Bronchial epithelial cell (primary cell): Measurements from ENCODE around the gene ARL16. TPM values are rescaled to one million over a fixed set of nuclear protein-coding genes. Genes with fewer than 3 reads are reported as not detected.

Source experiments
- DNase-seq: peaks from one replicate; pipeline ENCODE4 v3.0.0-alpha.2; 2010; ENCODE audit warnings: low read depth
- FAIRE-seq: peaks from 2 replicates; lab custom pipeline; 2011; peaks lifted over from hg19 to GRCh38; lab: Jason Lieb, UNC
- H3K27me3 ChIP-seq: 2 replicates; pipeline ENCODE4 v1.5.1; 2011; ENCODE audit warnings: low read length; ENCODE audit not compliant: control insufficient read depth, insufficient read depth
- H3K36me3 ChIP-seq: 2 replicates; pipeline ENCODE4 v1.5.1; 2011; ENCODE audit warnings: low read length; ENCODE audit not compliant: control insufficient read depth, insufficient read depth
- H3K4me3 ChIP-seq: 2 replicates; pipeline ENCODE4 v1.5.1; 2011; ENCODE audit warnings: mild to moderate bottlenecking, low read depth, low read length, control low read depth
- total RNA-seq: library from RNA; depleted of rRNA; stranded (reverse); fragments of >200 nt; gene quantifications from 2 replicates; pipeline ENCODE4 v1.2.1, GENCODE V29; 2014
- TF ChIP-seq, protein P1 (sequence below): IDR thresholded peaks from 2 replicates; pipeline ENCODE4 v1.5.1; 2011; ENCODE audit warnings: mild to moderate bottlenecking, moderate library complexity, low read length, control low read depth, inconsistent platforms; ENCODE audit not compliant: insufficient read depth, severe bottlenecking

ARL16 gene
- total RNA-seq, 1 donor from 2014 or later: 25.8 TPM

DNA sequence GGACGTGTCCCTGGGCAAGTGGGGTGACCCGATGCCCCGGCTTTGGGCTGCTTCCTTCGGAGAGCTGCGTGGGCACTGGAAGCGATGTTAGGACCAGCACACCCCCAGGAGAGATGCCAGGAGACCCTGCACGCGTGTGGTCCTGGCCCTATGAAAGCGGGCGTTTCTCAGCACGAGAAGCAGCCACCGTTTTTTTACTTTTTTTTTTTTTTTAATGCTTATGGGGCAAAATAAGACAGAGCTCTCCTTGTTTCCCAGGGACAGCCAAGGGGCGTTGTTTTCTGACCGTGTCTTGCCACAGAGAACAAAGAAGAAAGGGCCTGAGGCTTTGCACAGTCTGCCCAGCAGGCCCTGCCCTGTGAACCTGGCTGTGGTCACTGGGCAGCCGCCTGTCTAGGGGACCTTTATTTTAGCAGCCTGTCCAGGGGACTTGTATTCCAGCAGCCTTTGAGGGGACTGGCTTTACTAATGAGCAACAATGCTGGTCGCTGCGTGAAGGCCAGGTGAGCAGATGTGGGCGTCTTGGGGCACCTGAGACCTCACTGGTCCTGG lies 29.5 kb upstream of the ARL16 start:
- Histone ChIP-seq H3K4me3 (peak overlapping the region; percentile 62), H3K27me3 (no peaks in the 10 kb centered on the region), H3K36me3 (peaks cover 7% of the 10 kb centered on the region)
- TF ChIP-seq, protein P1, sequence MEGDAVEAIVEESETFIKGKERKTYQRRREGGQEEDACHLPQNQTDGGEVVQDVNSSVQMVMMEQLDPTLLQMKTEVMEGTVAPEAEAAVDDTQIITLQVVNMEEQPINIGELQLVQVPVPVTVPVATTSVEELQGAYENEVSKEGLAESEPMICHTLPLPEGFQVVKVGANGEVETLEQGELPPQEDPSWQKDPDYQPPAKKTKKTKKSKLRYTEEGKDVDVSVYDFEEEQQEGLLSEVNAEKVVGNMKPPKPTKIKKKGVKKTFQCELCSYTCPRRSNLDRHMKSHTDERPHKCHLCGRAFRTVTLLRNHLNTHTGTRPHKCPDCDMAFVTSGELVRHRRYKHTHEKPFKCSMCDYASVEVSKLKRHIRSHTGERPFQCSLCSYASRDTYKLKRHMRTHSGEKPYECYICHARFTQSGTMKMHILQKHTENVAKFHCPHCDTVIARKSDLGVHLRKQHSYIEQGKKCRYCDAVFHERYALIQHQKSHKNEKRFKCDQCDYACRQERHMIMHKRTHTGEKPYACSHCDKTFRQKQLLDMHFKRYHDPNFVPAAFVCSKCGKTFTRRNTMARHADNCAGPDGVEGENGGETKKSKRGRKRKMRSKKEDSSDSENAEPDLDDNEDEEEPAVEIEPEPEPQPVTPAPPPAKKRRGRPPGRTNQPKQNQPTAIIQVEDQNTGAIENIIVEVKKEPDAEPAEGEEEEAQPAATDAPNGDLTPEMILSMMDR: no peak
- DNase-seq (no peak), FAIRE-seq (no peak)

DNA sequence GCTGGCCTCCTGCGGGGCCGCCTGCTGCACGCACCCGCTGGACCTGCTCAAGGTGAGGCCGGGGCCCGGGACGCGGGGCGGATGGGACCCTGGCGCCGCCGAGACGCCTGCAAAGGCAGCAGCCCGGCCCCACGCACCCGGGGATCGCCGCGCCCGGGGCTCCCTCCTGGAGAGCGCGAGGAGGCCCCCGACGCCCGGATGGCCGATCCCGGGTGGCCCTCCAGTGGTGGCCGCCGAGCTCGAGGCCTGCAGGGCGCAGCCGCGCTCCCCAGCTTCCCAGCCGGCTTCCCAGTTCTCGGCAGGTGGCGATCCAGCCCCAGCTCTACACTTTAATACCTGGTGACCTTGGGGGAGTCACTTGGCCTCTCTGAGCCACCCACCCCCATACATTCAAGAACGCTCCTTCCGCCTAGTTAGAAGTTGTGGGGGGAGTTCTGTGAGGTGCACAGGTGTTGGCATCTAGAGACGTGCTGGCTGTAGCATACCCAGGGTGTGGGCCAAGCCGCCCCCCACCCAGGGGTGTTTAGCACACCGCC lies 28.9 kb upstream of the ARL16 start:
- DNase-seq (no peak), FAIRE-seq (no peak)
- peaks cover 11% of the 10 kb centered on the region for H3K36me3 ChIP-seq
- TF ChIP-seq, protein P1: peak; percentile 37
- peak overlapping the region; percentile 62 for H3K4me3 ChIP-seq
- H3K27me3 ChIP-seq: no peaks in the 10 kb centered on the region

DNA sequence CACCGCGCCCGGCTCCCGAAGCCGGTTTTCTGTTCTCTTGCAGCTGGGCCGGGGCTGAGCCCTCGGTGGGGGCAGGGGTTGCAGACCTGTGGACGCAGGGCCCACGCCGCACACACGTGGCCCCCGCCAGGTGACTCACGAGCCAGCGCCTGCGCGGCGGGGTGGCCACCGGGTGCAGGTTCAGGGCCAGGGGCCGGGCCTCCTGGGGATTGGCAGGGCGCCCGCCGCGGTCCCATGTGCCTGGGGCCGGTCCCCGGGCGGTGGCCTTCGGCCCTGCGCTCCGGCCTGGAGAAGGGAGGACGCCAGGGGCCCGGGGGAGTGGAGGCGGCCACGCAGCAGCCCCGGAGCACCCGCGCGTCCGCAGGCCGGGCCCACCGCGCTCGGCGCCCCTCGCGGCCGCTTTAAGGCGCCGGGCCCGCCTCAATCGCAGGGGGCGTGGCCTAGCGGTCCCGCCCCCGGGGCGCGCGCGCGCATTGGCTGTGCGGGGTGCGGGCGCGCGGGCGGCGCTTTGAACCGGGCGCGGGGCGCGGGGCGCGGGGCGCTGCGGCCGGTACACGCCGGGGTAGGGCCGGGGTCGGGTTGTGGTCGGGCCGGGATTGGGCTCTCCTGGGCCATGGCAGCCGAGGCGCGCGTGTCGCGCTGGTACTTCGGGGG lies 28.3 kb upstream of the ARL16 start, which contains the start of gene SLC25A10:
Gene SLC25A10, plus strand, starts transcription at position 471 of the 654 bp plus-strand sequence. Its CDS starts 143 bp downstream, at position 614.
- Histone ChIP-seq H3K27me3 (no peaks in the 10 kb centered on the region), H3K36me3 (peaks cover 10% of the 10 kb centered on the region), H3K4me3 (peak within 1 kb of the TSS; percentile 62)
- no peak for FAIRE-seq
- DNase-seq: peak; percentile 67
- TF ChIP-seq, protein P1: no peak

DNA sequence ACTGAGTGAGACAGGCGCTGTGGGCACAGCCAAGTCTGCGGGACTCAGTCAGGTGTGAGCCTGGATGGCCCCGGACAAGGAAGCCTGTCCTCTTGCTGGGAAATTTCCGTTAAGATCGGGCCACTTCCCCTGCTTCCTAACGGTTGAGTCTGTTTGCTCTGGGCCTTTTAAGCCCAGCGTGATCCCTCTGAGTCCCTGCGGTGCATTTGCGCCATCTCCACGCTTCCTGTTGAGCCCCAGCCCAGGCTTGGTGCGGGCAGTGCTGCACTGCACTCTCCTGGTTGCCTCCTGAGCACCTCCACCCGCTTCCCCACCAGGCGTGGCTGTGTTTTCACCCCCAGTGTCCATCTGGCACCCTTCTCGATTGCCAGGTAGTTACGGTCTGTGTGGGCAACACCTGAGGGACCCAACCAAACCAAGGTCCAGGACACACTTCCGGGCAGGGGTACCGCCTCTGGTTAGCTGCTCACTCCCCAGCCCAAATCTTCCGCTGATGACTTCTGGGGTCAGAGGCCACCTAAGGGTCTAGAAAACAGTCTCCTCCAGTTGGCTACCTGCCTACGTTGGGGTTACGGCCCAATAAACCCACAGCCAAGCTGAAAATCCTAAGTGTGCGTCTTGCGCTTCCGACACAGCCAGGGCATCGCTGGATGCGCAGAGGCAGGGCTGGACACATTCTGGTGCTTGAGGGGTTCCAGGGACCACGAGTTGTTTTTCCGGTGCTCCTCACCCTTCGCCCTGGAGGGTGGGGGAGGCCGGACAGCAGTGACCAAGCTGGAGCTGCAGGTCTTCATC lies 27.1 kb upstream of the ARL16 start:
- FAIRE-seq: no peak
- H3K27me3 ChIP-seq: no peaks in the 10 kb centered on the region
- H3K36me3 ChIP-seq: peaks cover 15% of the 10 kb centered on the region
- no peak overlapping the region for H3K4me3 ChIP-seq
- no peak for DNase-seq
- TF ChIP-seq, protein P1: no peak

DNA sequence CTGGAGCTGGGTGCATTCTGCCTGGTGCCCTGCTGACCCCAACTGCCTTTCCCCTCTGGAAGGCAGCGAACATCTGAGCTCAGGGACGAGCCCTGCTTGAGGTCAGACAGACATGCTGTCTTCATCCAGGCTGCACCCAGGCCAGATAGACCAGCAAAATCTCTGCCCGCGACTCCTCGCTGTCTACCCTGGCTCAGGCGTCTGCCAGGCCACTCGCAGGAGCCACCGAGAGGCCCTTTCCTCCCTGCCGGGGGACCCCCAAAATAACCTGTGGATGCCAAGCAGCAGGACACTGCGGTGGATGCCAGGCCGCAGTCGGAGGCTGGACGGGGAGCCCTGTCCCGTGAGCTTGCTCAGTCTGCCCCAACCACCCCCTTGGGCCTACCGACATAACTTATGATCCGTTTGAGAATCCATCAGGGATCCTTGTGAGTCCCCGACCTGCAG lies 25.2 kb upstream of the ARL16 start:
- H3K4me3 ChIP-seq: no peak overlapping the region
- H3K36me3 ChIP-seq: peaks cover 20% of the 10 kb centered on the region
- FAIRE-seq (no peak), DNase-seq (no peak)
- TF ChIP-seq, protein P1: no peak
- no peaks in the 10 kb centered on the region for H3K27me3 ChIP-seq
